HG03064 (cell line): ENCODE data around the gene MTIF3.
A peak's percentile ranks its signal among the peaks of the same experiment; 100 is the strongest.

ENCODE experiments used
- ATAC-seq: cut with Tn5 transposase; IDR thresholded peaks from one replicate; pipeline ENCODE4 v1.9.1; 2021; ENCODE audit warnings: low read depth; ENCODE audit not compliant: unreplicated experiment

Gene MTIF3

DNA sequence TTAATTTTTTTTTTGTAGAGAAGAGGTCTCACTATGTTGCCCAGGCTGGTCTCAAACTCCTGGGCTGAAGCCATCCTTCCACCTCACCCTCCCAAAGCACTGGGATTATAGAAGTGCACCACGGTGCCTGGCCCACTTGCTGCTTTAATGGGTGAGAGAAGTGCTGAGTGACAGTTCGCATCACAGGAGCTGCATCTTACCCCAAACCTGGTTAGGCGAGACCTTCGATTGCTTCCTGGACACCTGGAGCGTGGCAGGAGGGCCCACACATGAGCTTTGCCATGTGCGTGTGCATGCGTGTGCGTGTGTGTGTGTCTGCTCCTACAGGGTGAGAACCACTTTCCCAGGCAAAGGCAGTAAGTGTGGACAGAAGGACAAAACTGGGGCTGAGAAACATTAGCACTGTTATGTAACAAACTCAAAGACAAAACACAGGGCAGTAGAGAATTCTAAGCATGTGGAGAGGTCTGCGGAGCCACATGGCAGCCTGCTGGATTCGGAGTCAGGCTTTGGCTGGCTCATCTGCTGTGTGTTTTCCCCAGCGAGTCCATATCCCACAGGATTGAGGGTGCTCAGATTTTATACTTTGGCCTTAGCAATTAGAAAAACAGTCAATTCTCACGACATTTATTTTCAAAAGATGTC is 11.7 kb upstream of the MTIF3 start:
- ATAC-seq, result no peak

DNA sequence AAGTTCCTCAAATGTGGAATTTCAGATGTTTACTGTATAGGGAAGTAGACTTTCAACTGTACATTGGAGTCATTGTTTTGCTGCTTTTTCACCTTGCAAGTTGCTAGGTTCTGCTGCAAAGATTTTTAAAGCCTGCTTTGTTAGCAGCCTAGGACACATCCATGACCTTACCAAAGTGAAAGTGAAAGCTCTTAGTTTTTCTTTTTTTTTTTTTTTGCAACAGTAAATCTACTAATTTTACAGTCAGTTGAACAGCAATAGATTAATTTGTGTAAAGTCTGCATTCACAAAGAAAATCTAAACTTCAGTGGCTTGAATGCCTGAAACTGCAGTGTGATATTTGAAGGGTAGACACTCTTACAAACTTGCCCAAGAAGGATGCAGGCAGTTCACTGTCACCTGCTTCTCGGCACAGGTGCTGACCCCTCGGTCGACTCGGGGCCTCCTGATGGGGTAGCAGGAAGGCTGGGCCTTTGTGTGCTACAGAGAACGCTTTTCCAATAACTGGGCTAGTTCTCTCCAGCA is 5.0 kb upstream of the MTIF3 start:
- no peak for ATAC-seq

DNA sequence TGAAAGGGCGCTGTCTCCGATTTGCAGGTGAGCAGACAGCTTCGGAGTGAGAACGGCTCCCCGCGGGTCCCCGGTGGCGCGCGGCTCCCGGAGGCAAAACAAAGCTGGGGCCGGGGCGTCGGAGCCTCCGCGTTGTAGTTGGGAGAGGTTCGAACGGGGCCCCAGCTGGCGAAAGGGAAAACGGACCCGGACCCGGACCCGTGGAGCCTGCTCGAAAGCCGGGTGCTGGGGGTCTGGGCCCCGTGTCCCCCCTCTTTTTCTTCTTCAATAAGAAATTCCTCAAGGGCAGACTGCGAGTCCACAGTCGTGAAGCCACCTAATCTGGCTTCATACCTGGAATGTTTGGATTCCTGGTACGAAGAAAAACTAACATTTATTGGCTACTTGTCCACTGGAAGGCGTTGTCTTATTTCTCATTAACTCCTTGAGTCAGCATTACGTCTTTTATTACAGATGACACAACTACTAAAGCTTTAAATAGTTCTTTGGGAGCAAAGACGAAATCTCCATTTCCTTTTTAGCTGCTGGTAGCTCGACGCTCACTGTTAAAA is 632 bp upstream of the MTIF3 start:
- no peak for ATAC-seq

DNA sequence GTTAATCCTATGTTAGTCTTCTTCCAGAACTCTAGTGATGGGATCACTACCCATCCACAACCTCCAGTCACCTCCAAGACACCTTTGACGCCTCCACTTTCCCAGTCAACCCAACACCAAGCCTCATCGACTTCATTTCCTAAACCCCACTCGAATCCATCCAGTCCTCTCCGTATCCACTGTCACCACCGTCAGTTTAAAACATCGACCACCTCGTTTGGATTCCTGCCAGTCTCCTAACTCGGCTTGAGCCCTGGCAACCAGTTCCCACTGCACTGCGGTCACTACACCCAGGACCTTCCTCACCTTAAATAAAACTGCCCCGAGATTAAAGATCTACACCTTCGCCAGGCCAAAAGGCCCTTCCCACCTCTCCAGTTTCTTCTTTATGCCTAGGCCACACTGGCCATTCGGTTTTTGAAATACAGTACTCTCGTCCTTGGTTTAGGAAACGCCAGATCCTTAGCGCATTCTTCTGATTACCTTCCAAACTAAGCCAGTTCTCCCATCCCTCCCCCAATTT is 1.2 kb downstream of the MTIF3 start:
- ATAC-seq, result no peak

DNA sequence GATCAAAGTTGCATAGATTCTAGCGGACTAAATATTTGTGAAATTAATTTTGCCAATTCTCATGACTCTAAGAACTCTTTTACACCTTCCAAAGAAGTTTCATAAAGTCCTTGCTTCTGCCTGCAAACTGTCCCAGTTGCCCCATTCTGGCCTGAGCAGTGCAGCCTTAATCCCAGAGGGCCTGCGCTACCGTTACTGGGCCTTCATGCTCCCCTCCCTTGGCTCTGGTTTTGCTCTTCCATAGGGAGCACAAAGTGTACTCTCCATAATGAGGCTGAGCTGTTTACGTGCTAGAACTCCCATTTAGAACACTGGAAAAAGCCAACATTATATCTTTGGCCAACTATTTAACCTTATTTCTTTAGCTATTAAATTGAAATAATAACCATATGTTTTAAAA is 2.1 kb downstream of the MTIF3 start:
- ATAC-seq, result no peak

DNA sequence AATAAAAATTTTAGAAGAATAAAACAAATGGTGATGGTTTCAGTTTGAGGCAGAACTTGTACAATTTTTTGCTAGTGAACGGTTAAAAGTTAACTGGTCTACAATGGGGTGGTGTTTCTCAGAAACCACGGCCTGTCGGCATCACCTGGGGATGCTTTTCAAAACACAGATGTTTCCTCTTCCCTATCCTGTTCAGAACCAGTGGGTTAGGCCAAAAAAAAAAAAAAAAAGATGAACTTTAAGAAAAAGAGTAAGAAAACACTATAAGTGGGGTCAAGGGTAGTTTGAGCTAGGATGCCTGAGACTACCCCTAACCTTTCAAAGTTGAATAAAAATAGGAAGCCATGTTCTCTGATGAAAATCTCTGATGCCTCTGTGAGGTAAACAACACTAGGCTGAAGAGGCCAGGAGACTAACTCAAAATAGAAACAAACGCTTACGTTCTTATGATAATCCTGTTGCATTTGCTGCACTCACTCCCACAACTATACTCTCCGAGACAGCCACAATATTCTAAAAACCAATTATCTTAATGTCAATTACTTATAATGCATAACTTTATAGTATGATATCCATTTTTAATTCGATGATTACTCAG is 3.3 kb downstream of the MTIF3 start:
- no peak for ATAC-seq

DNA sequence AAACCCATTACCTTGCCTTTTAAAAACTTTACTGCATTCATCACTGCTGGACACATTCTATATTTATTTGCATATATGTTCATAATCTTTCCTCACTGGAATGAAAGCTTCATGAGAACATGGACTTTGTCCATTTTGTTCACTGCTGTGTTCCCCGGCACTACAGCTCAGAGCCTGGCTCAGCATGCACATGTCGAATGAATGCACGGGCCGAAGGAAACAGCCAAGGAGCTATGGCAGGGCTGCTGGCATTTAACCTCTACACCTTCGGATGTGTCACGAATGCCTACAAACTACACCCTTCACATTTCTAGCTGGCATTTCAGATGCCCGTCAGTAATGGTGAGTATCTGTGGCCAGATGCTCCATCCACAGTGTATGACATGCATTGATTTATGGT is 7.6 kb downstream of the MTIF3 start:
- ATAC-seq, result no peak

DNA sequence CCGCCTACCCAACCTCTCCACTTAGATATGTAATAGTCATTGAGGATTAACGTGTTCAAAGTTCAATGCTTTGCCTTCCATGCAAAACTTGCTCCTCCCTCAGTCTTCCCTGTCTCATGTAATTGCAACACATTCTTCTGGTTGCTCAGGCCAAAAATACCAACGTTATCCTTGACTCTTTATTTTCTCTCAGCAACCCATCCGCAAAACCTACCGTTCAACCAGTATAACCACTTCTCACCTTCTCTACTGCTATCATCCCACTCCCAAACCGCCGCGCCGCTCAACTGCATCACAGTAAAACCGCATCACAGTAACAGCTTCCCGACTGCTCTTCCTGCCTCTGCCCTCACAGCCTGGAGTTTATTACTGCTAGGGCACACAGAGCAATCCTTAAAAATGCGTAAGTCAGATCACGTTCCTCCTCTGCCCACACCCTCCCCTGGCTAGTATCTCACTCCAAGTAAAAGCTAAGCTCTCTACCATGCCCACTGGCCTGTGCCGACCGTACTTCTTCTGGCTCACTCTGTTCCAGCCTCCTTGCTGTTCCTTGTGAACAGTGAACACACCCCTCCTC is 8.2 kb downstream of the MTIF3 start:
- ATAC-seq, result no peak

DNA sequence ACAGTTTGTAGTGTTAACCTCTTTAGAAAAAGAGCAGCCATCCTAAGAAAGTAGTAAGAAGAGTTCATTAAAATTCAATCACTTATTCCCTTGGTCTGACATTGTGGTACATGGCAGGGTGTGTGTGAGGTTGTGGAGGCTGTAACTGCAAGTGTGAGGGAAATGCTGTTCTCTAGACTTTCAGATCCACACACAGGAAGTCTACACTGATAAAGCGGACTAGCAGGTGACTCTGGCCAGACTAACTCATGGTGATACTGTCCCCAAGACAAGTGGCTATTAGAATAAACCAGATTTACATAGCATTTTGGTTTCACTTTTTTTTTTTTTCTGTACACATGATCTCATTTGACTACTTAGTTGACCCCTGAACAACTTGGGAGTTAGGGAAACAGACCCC is 10.0 kb downstream of the MTIF3 start:
- ATAC-seq, result no peak

DNA sequence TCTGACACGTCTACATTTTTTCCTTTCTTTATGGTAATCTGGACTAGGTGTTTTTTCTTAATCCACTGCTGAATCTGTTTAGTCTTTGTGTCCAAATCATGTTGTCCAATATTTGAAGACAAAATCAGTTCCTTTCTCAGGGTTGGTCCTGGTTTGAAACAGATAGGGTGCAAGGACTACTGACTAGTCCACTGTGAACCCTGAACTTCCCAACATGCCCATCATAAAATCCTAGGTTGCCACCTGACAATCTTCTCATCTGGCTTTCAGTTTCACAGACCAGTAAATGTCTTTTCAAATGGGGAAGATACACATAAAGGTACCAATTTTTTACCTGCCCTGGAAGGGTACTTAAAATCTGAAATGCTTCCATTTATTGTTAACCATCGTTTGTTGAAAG is 13.2 kb downstream of the MTIF3 start:
- no peak for ATAC-seq

DNA sequence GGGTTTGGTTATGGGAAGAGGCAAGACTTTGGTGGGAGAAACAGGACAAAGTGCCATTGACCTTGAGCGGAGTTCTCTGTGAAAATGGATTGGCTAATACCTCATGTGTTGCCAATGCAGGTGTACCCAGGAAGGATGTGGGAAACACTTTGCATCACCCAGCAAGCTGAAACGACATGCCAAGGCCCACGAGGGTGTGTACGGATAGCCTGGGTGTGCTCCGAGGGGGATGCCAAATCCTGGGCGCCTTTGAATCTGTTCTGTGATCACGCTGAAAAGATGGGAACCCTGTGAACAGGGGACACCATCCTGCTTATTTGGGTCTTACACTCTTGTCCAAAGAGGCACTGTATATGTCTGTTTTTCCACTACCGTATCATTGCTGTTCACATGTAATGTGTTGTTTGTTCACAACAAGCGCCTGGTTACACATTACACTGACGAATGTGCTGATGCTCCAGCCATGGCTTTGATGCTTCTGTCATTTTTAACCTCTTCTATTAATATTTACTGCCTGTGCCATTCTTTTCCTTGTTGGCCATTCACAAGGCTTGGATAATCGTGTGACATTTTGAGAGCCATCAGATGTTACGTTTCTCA is 17.7 kb downstream of the MTIF3 start:
- no peak for ATAC-seq

DNA sequence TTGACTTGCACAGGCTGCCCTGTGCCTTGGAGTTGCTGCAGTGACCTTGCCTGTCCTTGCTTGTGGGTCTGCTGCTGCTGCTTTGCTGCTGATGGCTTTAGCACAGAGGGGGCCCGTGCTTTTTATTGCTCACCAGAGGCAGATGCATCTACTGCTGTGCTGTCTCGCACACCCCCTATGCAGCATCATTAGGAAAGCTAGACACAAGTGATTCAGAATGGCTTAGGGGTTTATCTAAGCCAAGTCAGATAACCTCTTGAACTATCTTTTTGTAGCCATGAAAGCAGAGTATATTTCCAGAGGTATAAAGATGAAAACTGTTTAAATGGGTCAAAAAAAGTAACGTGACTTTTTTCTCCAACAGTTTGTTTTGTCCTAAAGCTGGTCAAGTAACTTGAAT is 18.2 kb downstream of the MTIF3 start:
- ATAC-seq, result no peak

DNA sequence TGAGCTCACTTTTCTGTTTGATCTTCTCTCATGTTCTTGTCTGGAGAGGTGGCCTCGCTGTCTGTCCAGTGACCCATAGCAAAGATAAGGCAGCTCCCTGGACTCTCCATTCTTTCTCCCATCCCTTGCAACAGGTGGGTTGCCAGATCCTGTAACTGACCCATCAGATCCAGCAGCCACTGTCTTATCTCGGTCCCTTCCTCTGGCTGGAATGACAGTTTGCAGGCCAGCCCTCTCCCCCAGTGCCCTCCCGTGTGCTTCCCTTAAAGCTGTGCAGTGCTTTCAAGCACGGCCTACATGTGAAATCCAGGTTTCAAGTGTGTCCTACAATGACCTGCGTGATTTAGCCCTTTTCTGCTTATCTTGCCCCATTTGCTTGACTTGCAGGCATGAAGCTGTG is 22.2 kb downstream of the MTIF3 start:
- ATAC-seq, result no peak

DNA sequence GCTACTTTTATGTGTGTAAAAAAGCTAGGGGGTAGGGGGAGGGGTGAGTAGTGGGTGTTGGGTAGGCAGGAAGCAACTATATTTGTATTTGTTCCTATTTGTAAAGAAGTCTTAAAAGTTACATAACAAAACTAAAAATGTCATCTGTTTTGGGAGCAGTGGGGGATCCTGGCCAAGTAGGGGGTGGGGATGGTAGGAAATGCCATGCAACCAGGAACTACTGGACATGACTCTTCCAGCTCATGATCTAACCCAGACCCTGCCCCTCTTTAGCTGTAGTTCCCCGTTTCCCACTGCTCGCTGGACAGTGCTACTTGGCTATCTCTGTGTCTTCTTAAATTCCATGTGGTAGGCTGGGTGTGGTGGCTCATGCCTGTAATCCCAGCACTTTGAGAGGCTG is 22.7 kb downstream of the MTIF3 start:
- no peak for ATAC-seq

DNA sequence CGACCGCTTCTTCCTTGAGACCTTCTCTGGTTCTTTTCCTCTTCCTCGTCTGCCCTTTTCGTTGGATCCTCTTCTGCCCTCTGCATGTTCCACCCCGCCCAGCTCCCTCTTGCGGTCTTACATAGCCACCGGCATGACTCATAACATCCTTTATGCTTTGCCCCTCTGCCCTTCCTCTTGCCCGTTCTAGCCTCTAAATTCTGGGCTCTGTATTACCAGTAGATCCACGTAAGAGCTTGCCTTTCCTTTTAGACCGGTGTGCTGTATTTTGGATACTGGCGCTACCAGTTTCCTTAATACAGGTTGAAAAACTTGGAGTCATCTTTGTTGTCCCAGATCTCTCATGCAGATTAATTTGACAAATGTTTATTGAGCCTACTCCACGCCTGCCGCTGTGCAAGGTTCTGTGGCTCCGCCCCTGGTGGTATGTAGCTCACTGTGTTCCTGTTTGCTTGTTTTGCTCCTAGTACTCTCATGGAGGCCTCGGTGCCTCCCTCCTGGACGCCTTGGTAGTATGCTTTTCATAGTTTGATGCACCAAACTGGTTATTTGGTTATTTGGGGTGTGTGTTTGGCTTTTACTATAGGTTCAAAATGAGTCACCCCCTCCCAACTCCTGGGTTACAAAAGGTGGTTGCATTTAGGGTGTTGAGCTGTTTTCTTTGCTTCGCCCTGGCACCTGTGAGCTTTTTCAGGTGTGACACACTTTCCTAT is 24.3 kb downstream of the MTIF3 start:
- peak; percentile 62 for ATAC-seq

DNA sequence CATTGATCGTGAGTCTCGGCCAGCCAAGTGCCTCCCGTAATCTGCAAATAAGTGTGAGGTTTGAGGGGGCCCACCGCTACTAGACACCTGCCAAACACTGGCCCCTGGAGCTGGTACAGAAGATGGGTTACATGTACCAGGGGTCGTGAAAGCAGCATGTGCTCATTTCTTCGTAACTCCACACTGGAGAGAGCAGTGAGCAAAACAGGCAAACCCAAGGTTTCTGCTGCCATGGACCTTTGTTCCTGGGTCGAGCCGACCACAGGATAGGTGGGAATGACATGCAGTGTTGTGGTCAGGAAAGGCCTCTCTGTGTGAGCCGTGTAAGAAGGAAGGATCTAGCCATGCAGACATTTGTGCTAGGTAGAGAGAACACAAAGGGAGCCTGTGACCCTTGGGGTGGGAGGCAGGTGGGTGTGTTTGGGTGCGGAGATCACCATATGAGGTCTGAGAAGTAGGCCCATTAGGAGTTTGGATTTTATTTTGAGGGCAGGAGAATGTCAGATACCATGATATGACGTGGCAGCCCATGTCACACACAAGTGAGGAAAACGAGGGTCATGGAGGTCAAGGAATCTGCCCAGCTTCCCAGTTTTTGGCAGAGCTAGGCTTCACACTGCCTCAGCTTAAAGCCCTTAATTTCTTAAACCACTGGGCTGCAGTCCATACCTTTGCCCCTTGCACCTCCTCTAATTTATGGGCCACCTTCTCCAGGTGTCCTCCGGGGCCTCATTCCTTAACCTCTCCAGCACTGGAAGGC is 25.0 kb downstream of the MTIF3 start:
- ATAC-seq, result peak; percentile 1

DNA sequence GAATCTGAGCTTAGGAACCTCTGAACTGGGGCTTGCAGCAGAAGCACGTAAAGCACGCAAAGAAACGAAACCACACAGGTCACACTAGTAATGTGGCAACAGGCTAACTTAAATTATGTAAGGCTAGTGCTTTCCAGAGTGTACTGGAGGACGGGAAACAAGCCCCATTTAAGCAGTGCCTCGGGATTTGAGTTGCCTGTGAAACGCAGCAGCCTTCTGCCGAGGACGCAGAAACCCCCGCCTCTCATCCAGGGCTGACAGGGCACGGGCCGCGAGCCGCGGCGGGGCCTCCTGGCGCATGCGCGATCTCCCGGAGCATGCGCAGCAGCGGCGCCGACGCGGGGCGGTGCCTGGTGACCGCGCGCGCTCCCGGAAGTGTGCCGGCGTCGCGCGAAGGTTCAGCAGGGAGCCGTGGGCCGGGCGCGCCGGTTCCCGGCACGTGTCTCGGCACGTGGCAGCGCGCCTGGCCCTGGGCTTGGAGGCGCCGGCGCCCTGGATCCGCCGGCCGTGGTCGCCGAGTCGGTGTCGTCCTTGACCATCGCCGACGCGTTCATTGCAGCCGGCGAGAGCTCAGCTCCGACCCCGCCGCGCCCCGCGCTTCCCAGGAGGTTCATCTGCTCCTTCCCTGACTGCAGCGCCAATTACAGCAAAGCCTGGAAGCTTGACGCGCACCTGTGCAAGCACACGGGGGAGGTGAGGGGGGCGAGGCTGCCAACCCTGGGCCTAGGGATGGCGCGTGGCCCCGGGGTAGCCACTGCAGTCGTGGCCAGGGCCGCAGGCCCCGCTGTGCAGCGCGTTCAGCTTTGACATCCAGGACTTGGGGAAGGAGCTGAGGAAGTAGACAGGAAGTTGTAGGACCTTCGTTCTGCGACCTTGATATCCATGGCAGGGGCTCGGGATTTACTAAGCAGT is 25.9 kb downstream of the MTIF3 start, which contains the start of gene GTF3A:
Gene GTF3A (plus strand): TSS at position 374 of the 912 bp plus-strand sequence.
- peak; percentile 53 for ATAC-seq

DNA sequence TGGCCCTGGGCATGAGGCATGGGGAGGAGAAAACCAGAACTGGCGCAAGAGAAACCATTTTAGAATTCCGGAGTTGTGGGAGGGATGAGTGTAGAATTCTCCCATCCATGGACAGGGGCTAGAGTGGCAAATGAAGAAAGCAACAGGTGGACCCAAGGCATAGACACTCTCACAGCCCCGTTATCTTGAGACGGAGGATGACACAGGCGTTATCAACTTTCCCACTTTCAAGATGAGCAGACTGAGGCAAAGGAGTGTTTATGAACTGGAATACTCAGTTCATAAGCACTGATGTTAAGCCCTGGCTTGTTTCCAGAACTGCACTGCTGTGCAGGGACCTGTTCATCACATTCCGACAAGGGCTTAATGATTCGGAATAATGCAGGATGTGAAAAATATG is 27.0 kb downstream of the MTIF3 start:
- no peak for ATAC-seq
